Measurements from ENCODE around the gene CCDC61. TPM values are rescaled to one million over a fixed set of nuclear protein-coding genes. Genes with fewer than 3 reads are reported as not detected.

CCDC61 gene
- total RNA-seq, 1 experiment from 2014 or later: 31.0 TPM

DNA sequence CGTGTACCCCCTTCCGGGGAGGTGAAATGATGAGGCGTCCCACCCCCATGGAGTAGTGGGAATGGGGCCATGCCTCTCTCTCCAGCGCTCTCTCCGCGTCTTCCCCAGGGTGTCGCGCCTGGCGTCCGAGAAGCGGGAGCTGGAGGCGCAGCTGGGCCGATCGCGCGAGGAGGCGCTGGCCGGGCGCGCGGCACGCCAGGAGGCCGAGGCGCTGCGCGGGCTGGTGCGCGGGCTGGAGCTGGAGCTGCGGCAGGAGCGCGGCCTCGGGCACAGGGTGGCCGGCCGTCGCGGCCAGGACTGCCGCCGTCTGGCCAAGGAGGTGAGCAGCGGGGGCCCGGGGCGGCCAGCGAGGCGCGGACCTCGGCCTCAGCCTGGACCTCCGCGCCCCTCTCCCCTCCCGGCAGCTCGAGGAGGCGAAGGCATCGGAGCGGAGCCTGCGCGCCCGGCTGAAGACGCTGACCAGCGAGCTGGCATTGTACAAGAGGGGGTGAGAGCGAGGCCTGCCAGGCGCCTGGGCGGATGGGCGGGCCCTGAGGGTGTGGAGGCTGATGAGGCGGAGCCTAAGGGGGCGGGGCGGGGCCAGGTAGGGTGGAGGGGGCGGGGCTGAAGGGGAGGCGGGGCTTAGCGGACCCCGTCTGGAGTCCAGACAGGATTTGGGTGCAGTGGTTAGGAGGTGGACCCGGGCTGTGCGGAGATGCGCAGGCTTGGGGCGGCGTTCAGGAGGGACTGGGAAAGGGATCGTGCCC, 19.8 kb downstream of the CCDC61 start:
- Mint-ChIP-seq H3K27me3 (ENCODE audit: unreplicated experiment) (peaks cover 27% of the 10 kb centered on the region), H3K9me3 (ENCODE audit: low read depth, unreplicated experiment) (no peaks in the 10 kb centered on the region), H3K36me3 (ENCODE audit: insufficient read depth, unreplicated experiment) (peaks cover 21% of the 10 kb centered on the region), H3K4me1 (ENCODE audit: low read depth, unreplicated experiment) (peaks cover 21% of the 10 kb centered on the region), H3K27ac (ENCODE audit: unreplicated experiment) (no peak overlapping the region), H3K4me3 (ENCODE audit: low read depth, unreplicated experiment) (peak overlapping the region; percentile 87)
- no TSS peak for BruUV-seq (replicated peaks)
- intact Hi-C loops (cut with micrococcal nuclease; ENCODE audit: unreplicated experiment): no loop called here
- CTCF ChIA-PET: interaction anchor here (0.6 to 0.9 kb wide), 3 partner anchors 60 to 74 kb away, joined by 3 to 6 read pairs (median 5); no protein-coding TSS in a partner anchor
- DNase-seq: peak; percentile 71
- TF ChIP-seq, protein P1, sequence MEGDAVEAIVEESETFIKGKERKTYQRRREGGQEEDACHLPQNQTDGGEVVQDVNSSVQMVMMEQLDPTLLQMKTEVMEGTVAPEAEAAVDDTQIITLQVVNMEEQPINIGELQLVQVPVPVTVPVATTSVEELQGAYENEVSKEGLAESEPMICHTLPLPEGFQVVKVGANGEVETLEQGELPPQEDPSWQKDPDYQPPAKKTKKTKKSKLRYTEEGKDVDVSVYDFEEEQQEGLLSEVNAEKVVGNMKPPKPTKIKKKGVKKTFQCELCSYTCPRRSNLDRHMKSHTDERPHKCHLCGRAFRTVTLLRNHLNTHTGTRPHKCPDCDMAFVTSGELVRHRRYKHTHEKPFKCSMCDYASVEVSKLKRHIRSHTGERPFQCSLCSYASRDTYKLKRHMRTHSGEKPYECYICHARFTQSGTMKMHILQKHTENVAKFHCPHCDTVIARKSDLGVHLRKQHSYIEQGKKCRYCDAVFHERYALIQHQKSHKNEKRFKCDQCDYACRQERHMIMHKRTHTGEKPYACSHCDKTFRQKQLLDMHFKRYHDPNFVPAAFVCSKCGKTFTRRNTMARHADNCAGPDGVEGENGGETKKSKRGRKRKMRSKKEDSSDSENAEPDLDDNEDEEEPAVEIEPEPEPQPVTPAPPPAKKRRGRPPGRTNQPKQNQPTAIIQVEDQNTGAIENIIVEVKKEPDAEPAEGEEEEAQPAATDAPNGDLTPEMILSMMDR (IDR thresholded peaks at IDR 0.05; ENCODE audit: unreplicated experiment): no peak

DNA sequence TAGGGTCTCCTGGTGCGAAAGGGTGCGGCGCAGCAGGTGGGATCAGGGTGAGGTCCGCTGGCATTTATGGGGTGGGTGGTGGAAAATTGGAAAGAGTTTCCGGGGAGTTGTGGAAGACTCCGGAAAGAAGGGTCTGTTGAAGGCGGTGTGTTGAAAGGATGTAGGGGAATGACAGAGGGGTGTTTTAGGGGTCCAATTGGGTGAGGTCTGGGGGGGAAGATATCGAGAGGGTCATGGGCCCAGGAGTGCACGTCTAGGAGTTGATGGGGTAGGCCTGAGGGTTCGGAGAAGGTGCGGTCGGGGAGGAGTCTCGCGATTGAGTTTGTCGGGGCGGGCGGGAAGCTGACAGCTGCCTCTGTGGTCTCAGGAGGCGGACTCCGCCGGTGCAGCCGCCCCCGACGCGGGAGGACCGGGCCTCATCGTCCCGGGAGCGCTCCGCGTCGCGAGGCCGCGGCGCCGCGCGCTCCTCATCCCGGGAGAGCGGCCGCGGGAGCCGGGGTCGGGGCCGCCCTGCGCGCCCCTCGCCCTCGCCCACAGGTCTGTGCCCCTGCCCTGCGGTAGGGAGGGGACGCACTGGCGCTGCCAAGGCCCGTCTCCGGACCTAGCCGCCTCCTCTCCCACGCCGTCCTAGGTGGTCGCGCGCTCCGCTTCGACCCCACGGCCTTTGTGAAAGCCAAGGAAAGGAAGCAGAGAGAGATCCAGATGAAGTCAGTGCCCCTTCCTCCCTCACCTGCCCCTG, 20.6 kb downstream of the CCDC61 start:
- Mint-ChIP-seq H3K4me1 (ENCODE audit: low read depth, unreplicated experiment) (peaks cover 21% of the 10 kb centered on the region), H3K27ac (ENCODE audit: unreplicated experiment) (peak overlapping the region; percentile 75), H3K4me3 (ENCODE audit: low read depth, unreplicated experiment) (peak overlapping the region; percentile 87), H3K36me3 (ENCODE audit: insufficient read depth, unreplicated experiment) (peaks cover 20% of the 10 kb centered on the region), H3K27me3 (ENCODE audit: unreplicated experiment) (peaks cover 27% of the 10 kb centered on the region), H3K9me3 (ENCODE audit: low read depth, unreplicated experiment) (no peaks in the 10 kb centered on the region)
- no peak for DNase-seq
- CTCF ChIA-PET: interaction anchor here (0.9 to 1.6 kb wide), 6 partner anchors 59 to 199 kb away, joined by 3 to 9 read pairs (median 4); partner anchors contain the start of gene MYPOP
- TF ChIP-seq, protein P1 (IDR thresholded peaks at IDR 0.05; ENCODE audit: unreplicated experiment): no peak
- no TSS peak for BruUV-seq (replicated peaks)
- intact Hi-C loops (cut with micrococcal nuclease; ENCODE audit: unreplicated experiment): no loop called here

DNA sequence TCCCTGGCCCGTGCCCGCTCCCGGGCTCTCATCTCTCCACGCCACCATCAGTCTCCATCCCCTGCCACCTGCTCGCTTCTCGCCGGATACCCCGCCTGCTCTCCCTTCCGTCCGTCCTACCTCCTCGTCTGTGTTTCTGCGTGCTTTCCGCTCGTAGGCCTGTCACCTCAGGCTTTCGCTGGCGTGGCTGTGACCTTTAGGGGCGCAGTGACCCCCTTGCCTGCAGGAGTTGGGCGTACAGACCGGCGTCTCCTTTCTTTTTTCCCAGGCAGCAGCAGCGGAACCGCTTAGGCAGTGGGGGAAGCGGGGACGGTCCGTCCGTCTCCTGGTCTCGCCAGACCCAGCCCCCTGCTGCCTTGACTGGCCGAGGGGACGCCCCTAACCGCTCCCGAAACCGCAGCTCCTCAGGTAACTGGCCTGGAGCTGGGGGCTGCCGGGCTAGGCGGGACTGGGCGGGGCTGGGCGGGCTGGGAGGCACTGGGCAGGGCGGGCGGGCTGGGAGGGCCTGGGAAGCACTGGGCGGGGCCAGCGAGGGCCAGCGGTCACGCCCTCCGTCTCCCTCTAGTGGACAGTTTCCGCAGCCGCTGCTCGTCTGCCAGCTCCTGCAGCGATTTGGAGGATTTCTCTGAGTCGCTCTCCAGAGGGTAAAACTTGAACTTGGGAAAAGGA, 21.3 kb downstream of the CCDC61 start:
- H3K9me3 Mint-ChIP-seq (ENCODE audit: low read depth, unreplicated experiment): no peaks in the 10 kb centered on the region
- H3K36me3 Mint-ChIP-seq (ENCODE audit: insufficient read depth, unreplicated experiment): peaks cover 20% of the 10 kb centered on the region
- peak overlapping the region; percentile 87 for H3K4me3 Mint-ChIP-seq (ENCODE audit: low read depth, unreplicated experiment)
- peak overlapping the region; percentile 75 for H3K27ac Mint-ChIP-seq (ENCODE audit: unreplicated experiment)
- CTCF ChIA-PET: interaction anchor here (0.6 to 1.6 kb wide), 12 partner anchors 10 to 304 kb away, joined by 3 to 9 read pairs (median 4); partner anchors contain the start of genes CCDC61, MYPOP and SYMPK
- BruUV-seq (replicated peaks): no TSS peak
- intact Hi-C loops (cut with micrococcal nuclease; ENCODE audit: unreplicated experiment): no loop called here
- peaks cover 21% of the 10 kb centered on the region for H3K4me1 Mint-ChIP-seq (ENCODE audit: low read depth, unreplicated experiment)
- peak; percentile 93 for DNase-seq
- peaks cover 27% of the 10 kb centered on the region for H3K27me3 Mint-ChIP-seq (ENCODE audit: unreplicated experiment)
- TF ChIP-seq, protein P1 (IDR thresholded peaks at IDR 0.05; ENCODE audit: unreplicated experiment): peak; percentile 79

DNA sequence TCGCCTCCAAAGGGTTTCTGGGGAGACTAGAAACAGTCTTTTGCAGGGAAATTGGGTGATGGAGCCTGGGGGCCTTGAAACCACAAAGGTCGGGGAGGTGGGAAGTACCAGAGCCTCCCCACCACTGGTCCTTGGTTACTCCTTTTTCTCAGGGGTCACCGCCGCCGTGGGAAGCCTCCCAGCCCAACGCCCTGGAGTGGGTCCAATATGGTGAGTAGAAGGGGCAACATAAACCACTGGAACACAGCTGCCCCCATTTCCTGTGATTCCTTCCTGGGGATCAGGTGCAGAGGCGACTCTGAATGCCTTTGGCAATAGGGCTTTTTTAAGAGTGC, 21.8 kb downstream of the CCDC61 start:
- CTCF ChIA-PET: interaction anchor here (0.6 to 1.6 kb wide), 12 partner anchors 10 to 304 kb away, joined by 3 to 9 read pairs (median 4); partner anchors contain the start of genes CCDC61, MYPOP and SYMPK
- Mint-ChIP-seq H3K27me3 (ENCODE audit: unreplicated experiment) (peaks cover 27% of the 10 kb centered on the region), H3K4me1 (ENCODE audit: low read depth, unreplicated experiment) (peaks cover 21% of the 10 kb centered on the region), H3K9me3 (ENCODE audit: low read depth, unreplicated experiment) (no peaks in the 10 kb centered on the region), H3K27ac (ENCODE audit: unreplicated experiment) (no peak overlapping the region), H3K4me3 (ENCODE audit: low read depth, unreplicated experiment) (peak overlapping the region; percentile 87), H3K36me3 (ENCODE audit: insufficient read depth, unreplicated experiment) (peaks cover 15% of the 10 kb centered on the region)
- no peak for DNase-seq
- no TSS peak for BruUV-seq (replicated peaks)
- TF ChIP-seq, protein P1 (IDR thresholded peaks at IDR 0.05; ENCODE audit: unreplicated experiment): peak; percentile 42
- intact Hi-C loops (cut with micrococcal nuclease; ENCODE audit: unreplicated experiment): no loop called here

All from Calu3 (cell line).